Fibroblast of lung (primary cell): Measurements from ENCODE around the gene SP7. TPM values are rescaled to one million over a fixed set of nuclear protein-coding genes. Genes with fewer than 3 reads are reported as not detected.
"Not testable (repeated sequence)": the region's sequence is repeated elsewhere in the genome, so short reads cannot be mapped to it uniquely, and the experiment has no call there.

Source experiments
- DNase-seq, 2 donors: peaks; one replicate each; pipeline versions ENCODE4 v3.0.0 to v3.0.0-alpha.2; 2010; ENCODE audit warnings: low read depth in 2 of 2
- H2AFZ ChIP-seq: 2 replicates; pipeline ENCODE4 v1.5.1; 2012; ENCODE audit warnings: low read length, control low read depth, inconsistent platforms
- H3K27ac ChIP-seq: 2 replicates; pipeline ENCODE4 v1.5.1; 2011; ENCODE audit warnings: low read length, control low read depth; ENCODE audit not compliant: insufficient read depth
- H3K27me3 ChIP-seq: 2 replicates; pipeline ENCODE4 v1.5.1; 2011; ENCODE audit warnings: mild to moderate bottlenecking, low read length; ENCODE audit not compliant: control insufficient read depth, insufficient read depth
- H3K36me3 ChIP-seq: 2 replicates; pipeline ENCODE4 v1.5.1; 2011; ENCODE audit warnings: low read length; ENCODE audit not compliant: control insufficient read depth, insufficient read depth
- H3K4me1 ChIP-seq: 2 replicates; pipeline ENCODE4 v1.5.1; 2011; ENCODE audit warnings: low read length; ENCODE audit not compliant: control insufficient read depth, insufficient read depth; ENCODE audit errors: extremely low read depth
- H3K4me2 ChIP-seq: 2 replicates; pipeline ENCODE4 v1.5.1; 2011; ENCODE audit warnings: low read length, control low read depth; ENCODE audit not compliant: insufficient read depth; ENCODE audit errors: extremely low read depth
- H3K4me3 ChIP-seq, 4 experiments: fragments of 200-600 bp in 1 of 4; sonication (generic) in 1 of 4; replicated peaks in 1 of 4; 2 replicates each; pipeline ENCODE4 v1.5.1; 2011 to 2016; ENCODE audit warnings: low read length in 4 of 4, low read depth in 3 of 4, mild to moderate bottlenecking in 3 of 4, control low read depth in 2 of 4, inconsistent platforms in 1 of 4, mixed read lengths in 1 of 4; ENCODE audit not compliant: insufficient read depth in 1 of 4; ENCODE audit errors: control extremely low read depth in 1 of 4
- H3K79me2 ChIP-seq: 2 replicates; pipeline ENCODE4 v1.5.1; 2012; ENCODE audit warnings: mild to moderate bottlenecking, low read length, inconsistent platforms; ENCODE audit not compliant: control insufficient read depth, insufficient read depth
- H3K9ac ChIP-seq: 2 replicates; pipeline ENCODE4 v1.5.1; 2011; ENCODE audit warnings: mild to moderate bottlenecking, low read length, control low read depth; ENCODE audit not compliant: insufficient read depth
- H3K9me3 ChIP-seq: 2 replicates; pipeline ENCODE4 v1.5.1; 2012; ENCODE audit warnings: low read depth, low read length; ENCODE audit not compliant: control insufficient read depth, insufficient read depth
- H4K20me1 ChIP-seq: 2 replicates; pipeline ENCODE4 v1.5.1; 2011; ENCODE audit warnings: low read length; ENCODE audit not compliant: control insufficient read depth, insufficient read depth; ENCODE audit errors: extremely low read depth
- CTCF ChIP-seq, 2 donors: IDR thresholded peaks in 1 of 2; conservative IDR thresholded peaks in 1 of 2; 1 replicate in 1 of 2; 2 replicates in 1 of 2; pipeline ENCODE4 v1.5.1; 2011 to 2012; ENCODE audit warnings: low read length in 2 of 2, control low read depth in 1 of 2, inconsistent platforms in 1 of 2, low read depth in 1 of 2, mild to moderate bottlenecking in 1 of 2
- EZH2 ChIP-seq: IDR thresholded peaks from 2 replicates; pipeline ENCODE4 v1.5.1; 2012; ENCODE audit warnings: low read length, control low read depth, mild to moderate bottlenecking; ENCODE audit errors: missing control alignments
- polyA plus RNA-seq, 2 donors: library from polyadenylated mRNA; depleted of rRNA in 1 of 2; stranded (reverse) in 1 of 2; unstranded in 1 of 2; fragments of >200 nt; gene quantifications; 2 replicates each; pipeline ENCODE4 v1.2.1, GENCODE V29; 2011 to 2012; ENCODE audit warnings: missing spikeins in 1 of 2
- total RNA-seq: library from RNA; depleted of rRNA; stranded (reverse); fragments of >200 nt; gene quantifications from 2 replicates; pipeline ENCODE4 v1.2.1, GENCODE V29; 2014

The SP7 gene
- total and polyA plus RNA-seq, 2 donors (not counting 1 experiment from before 2014, with no cell fraction given), result not detected

- TF ChIP-seq CTCF (conservative IDR thresholded peaks at IDR 0.05 in 1 of 2, IDR thresholded peaks at IDR 0.05 in 1 of 2; ENCODE audit: low read depth in 1 of 2, low read length in 2 of 2), result no peak
- no peak for TF ChIP-seq EZH2
- H3K79me2 ChIP-seq, result no peaks in the 10 kb centered on the region
- H3K27me3 ChIP-seq, result no peaks in the 10 kb centered on the region
- H3K36me3 ChIP-seq, result no peaks in the 10 kb centered on the region
- H4K20me1 ChIP-seq, result no peaks in the 10 kb centered on the region
- no peak overlapping the region for H3K27ac ChIP-seq
- DNase-seq, result peak in 1 of 2 donors; percentile 25
- no peak overlapping the region for H3K9ac ChIP-seq
- H3K4me2 ChIP-seq, result no peak overlapping the region
- H2AFZ ChIP-seq, result peak overlapping the region; percentile 44
- no peak overlapping the region for H3K4me3 ChIP-seq
- H3K4me1 ChIP-seq, result no peaks in the 10 kb centered on the region
- no peaks in the 10 kb centered on the region for H3K9me3 ChIP-seq
These were observed 29.2 kb upstream of the SP7 start for GRCh38 chr12:53365245-53365904.

DNA sequence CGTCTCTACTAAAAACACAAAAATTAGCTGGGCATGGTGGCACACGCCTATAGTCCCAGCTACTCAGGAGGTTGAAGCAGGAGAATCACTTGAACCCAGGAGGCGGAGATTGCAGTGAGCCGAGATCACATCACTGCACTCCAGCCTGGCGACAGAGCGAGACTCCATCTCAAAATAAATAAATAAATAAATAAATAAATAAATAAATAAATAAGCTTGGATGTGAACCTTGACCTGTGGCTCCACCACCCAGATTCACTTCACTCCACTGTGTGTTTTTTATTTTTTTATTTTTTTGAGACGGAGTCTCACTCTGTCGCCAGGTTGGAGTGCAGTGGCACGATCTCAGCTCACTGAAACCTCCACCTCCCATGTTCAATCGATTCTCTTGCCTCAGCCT lies 25.5 kb upstream of the SP7 start:
- not testable (repeated sequence) for H3K79me2 ChIP-seq, H4K20me1 ChIP-seq, H3K36me3 ChIP-seq, H3K9me3 ChIP-seq, H2AFZ ChIP-seq, DNase-seq, H3K27ac ChIP-seq, H3K9ac ChIP-seq, H3K4me2 ChIP-seq, H3K4me3 ChIP-seq, H3K4me1 ChIP-seq, H3K27me3 ChIP-seq

GRCh38 chr12:53358836-53359419 lies 22.8 kb upstream of the SP7 start:
- TF ChIP-seq EZH2 (no peak), CTCF (conservative IDR thresholded peaks at IDR 0.05 in 1 of 2, IDR thresholded peaks at IDR 0.05 in 1 of 2; ENCODE audit: low read depth in 1 of 2, low read length in 2 of 2) (no peak)
- no peak for DNase-seq
- Histone ChIP-seq H3K4me1 (no peaks in the 10 kb centered on the region), H3K9ac (no peak overlapping the region), H3K36me3 (no peaks in the 10 kb centered on the region), H3K9me3 (no peaks in the 10 kb centered on the region), H3K27ac (no peak overlapping the region), H2AFZ (no peak overlapping the region), H3K4me3 (no peak overlapping the region), H3K79me2 (no peaks in the 10 kb centered on the region), H3K27me3 (no peaks in the 10 kb centered on the region), H4K20me1 (no peaks in the 10 kb centered on the region), H3K4me2 (no peak overlapping the region)
